Gastrocnemius medialis (tissue), 4 donors: ENCODE measurements around the gene C1QTNF8.

Experiments
- CTCF ChIP-seq, 5 experiments: fragments of 450-650 bp in 3 of 5; fragments of 200-600 bp in 2 of 5; sonication (generic) in 2 of 5; IDR thresholded peaks in 4 of 5; conservative IDR thresholded peaks in 1 of 5; 1 replicate in 4 of 5; 2 replicates in 1 of 5; pipeline ENCODE4 v1.5.1; 2016 to 2019; ENCODE audit warnings: antibody characterized with exemption in 5 of 5, mild to moderate bottlenecking in 3 of 5, moderate library complexity in 3 of 5
- POLR2A ChIP-seq, 2 donors: fragments of 450-650 bp; IDR thresholded peaks; one replicate each; pipeline ENCODE4 v1.6.1; 2017; ENCODE audit warnings: antibody characterized with exemption in 2 of 2, mild to moderate bottlenecking in 2 of 2, moderate library complexity in 2 of 2

GRCh38 chr16:1140582-1141162 lies 44.6 kb upstream of the C1QTNF8 start:
- no peak for TF ChIP-seq CTCF (IDR thresholded peaks at IDR 0.05 in 4 of 5, conservative IDR thresholded peaks at IDR 0.05 in 1 of 5)
- TF ChIP-seq POLR2A (IDR thresholded peaks at IDR 0.05), result no peak
